K562 (cell line): ENCODE results near the gene SNX1. TPM values are rescaled to one million over a fixed set of nuclear protein-coding genes. Genes with fewer than 3 reads are reported as not detected.

Experiments
- ATAC-seq: fragments of 200-7000 bp; cut with Tn5 transposase; 3 replicates; pipeline ENCODE4 v1.9.1; 2020; ENCODE audit warnings: moderate library complexity
- BruUV-seq: library from RNA; stranded (reverse); fragments of 400-500 nt; replicated peaks from 2 replicates; lab custom pipeline; 2021; lab: Mats Ljungman, UMichigan
- CTCF ChIA-PET: fragments of 300-600 bp; formaldehyde crosslinking; extraction: SDS; loops from one replicate; lab custom pipeline; 2021; ENCODE audit warnings: low intra/inter-chr PET ratio; lab: Yijun Ruan, JAX
- POLR2A ChIA-PET: fragments of 300-600, 350-650 bp; sonication (Branson Sonifier 250); formaldehyde crosslinking; extraction: SDS; loops from one replicate; lab custom pipeline; 2021; ENCODE audit warnings: antibody characterized with exemption, inconsistent platforms; lab: Yijun Ruan, JAX
- DNase-seq, 4 experiments: peaks; one replicate each; pipeline versions ENCODE4 v3.0.0 to v3.0.0-alpha.2; 2011 to 2018; ENCODE audit warnings: low spot score in 3 of 4, mixed read lengths in 3 of 4; ENCODE audit errors: extremely low read depth in 1 of 4
- FAIRE-seq: peaks from 2 replicates; lab custom pipeline; 2011; peaks lifted over from hg19 to GRCh38; lab: Jason Lieb, UNC
- H2AFZ ChIP-seq: 2 replicates; pipeline ENCODE4 v1.6.0; 2011; ENCODE audit warnings: low read depth, low read length, control low read depth, inconsistent platforms
- H3K27ac ChIP-seq: fragments of 200-600 bp; 3 replicates; pipeline ENCODE4 v1.8.0; 2011; ENCODE audit warnings: low read depth, mild to moderate bottlenecking, control low read depth, inconsistent platforms, low read length, moderate library complexity, mixed read lengths; ENCODE audit errors: extremely low read depth
- H3K27me3 ChIP-seq, 2 experiments: fragments of 300-600 bp in 1 of 2; 2 replicates in 1 of 2; 3 replicates in 1 of 2; pipeline versions ENCODE4 v1.6.0 to v1.8.0; 2011; ENCODE audit warnings: inconsistent platforms in 2 of 2, low read length in 2 of 2, mild to moderate bottlenecking in 1 of 2, mixed read lengths in 1 of 2, moderate library complexity in 1 of 2; ENCODE audit not compliant: control insufficient read depth in 2 of 2, insufficient read depth in 2 of 2
- H3K36me3 ChIP-seq: fragments of 300-600 bp; 3 replicates; pipeline ENCODE4 v1.8.0; 2011; ENCODE audit warnings: mild to moderate bottlenecking, low read length, inconsistent platforms; ENCODE audit not compliant: control insufficient read depth, insufficient read depth
- H3K4me1 ChIP-seq, 2 experiments: fragments of 200-600 bp in 1 of 2; replicated peaks in 1 of 2; 2 replicates in 1 of 2; 3 replicates in 1 of 2; pipeline versions ENCODE4 v1.5.1 to v1.8.0; 2011; ENCODE audit warnings: inconsistent platforms in 2 of 2, low read length in 2 of 2, mild to moderate bottlenecking in 1 of 2, mixed read lengths in 1 of 2, moderate library complexity in 1 of 2; ENCODE audit not compliant: control insufficient read depth in 2 of 2, insufficient read depth in 2 of 2
- H3K4me2 ChIP-seq: 2 replicates; pipeline ENCODE4 v1.6.1; 2011; ENCODE audit warnings: low read length, control low read depth, inconsistent platforms, mixed read lengths; ENCODE audit not compliant: insufficient read depth
- H3K4me3 ChIP-seq: fragments of 200-600 bp; sonication (generic), shearing (Covaris generic); 2 replicates; pipeline ENCODE4 v1.5.1; 2016; ENCODE audit warnings: control low read depth, inconsistent platforms
- H3K79me2 ChIP-seq: fragments of 200-600 bp; 3 replicates; pipeline ENCODE4 v1.8.0; 2011; ENCODE audit warnings: low read length, inconsistent platforms; ENCODE audit not compliant: control insufficient read depth, insufficient read depth
- H3K9ac ChIP-seq, 2 experiments: 2 replicates each; pipeline versions ENCODE4 v1.6.0 to v1.6.1; 2011; ENCODE audit warnings: low read depth in 2 of 2, low read length in 2 of 2, control low read depth in 1 of 2, inconsistent platforms in 1 of 2, mild to moderate bottlenecking in 1 of 2, mixed read lengths in 1 of 2; ENCODE audit not compliant: insufficient read depth in 1 of 2
- H3K9me1 ChIP-seq: one replicate; pipeline ENCODE4 v1.6.0; 2011; ENCODE audit warnings: inconsistent platforms, mild to moderate bottlenecking, low read length, moderate library complexity; ENCODE audit not compliant: control insufficient read depth, insufficient read depth
- H3K9me3 ChIP-seq: replicated peaks from 2 replicates; pipeline ENCODE4 v1.5.1; 2011; ENCODE audit warnings: low read depth, low read length, inconsistent platforms; ENCODE audit not compliant: control insufficient read depth, insufficient read depth
- H4K20me1 ChIP-seq: replicated peaks from 2 replicates; pipeline ENCODE4 v1.6.1; 2011; ENCODE audit warnings: low read length, inconsistent platforms, mixed read lengths; ENCODE audit not compliant: control insufficient read depth, insufficient read depth
- FOXM1 ChIP-seq, 2 experiments: fragments of 450-650 bp in 1 of 2; sonication (generic) in 1 of 2; formaldehyde crosslinking in 1 of 2; IDR thresholded peaks; 2 replicates each; pipeline versions ENCODE4 v1.6.1 to v1.9.0; 2017 to 2022; ENCODE audit warnings: low read depth in 2 of 2, mild to moderate bottlenecking in 2 of 2, missing genetic modification reagents in 1 of 2, moderate library complexity in 1 of 2
- WGBS: fragments of 100-300 bp; shearing (Covaris generic); methylation state at CpG from one replicate; pipeline ENCODE4 v1.1.6; 2016; ENCODE audit warnings: low coverage, mixed read lengths; ENCODE audit not compliant: insufficient coverage; ENCODE audit errors: missing lambda C conversion rate; 5-methylcytosine and 5-hydroxymethylcytosine counted together
- in situ Hi-C: fragments of 300-500 bp; cut with MboI; formaldehyde crosslinking; loops from 4 replicates; pipeline ENCODE4 v1.15.0; 2018; ENCODE audit warnings: inconsistent platforms, mixed read lengths
- intact Hi-C: fragments of 100-400 bp; cut with micrococcal nuclease; formaldehyde crosslinking; loops from 2 replicates; pipeline ENCODE4 v1.14.2; 2022
- polyA plus RNA-seq, 8 experiments: library from polyadenylated mRNA; depleted of rRNA in 4 of 8; stranded (reverse) in 5 of 8; unstranded in 3 of 8; fragments of >200 nt; fragmentation: Nextera tagmentation in 2 of 8; fragmentation: Illumina TruSeq in 1 of 8; extraction: Ambion mirVana in 2 of 8; extraction: Trizol in 1 of 8; gene quantifications; 2 replicates each; pipeline versions ENCODE4 v1.2.1 to v1.2.3, GENCODE V29; 2011 to 2014; ENCODE audit warnings: inconsistent platforms in 1 of 8, missing spikeins in 1 of 8
- small RNA-seq: library from RNA; depleted of rRNA; stranded (forward); fragments of <200 nt; gene quantifications from one replicate; pipeline ENCODE3, GENCODE V24; 2014
- total RNA-seq, 7 experiments: library from RNA; depleted of rRNA in 6 of 7; stranded (reverse); fragments of >200 nt in 6 of 7; fragmentation: Illumina TruSeq in 2 of 7; extraction: Trizol in 2 of 7; gene quantifications; 2 replicates each; pipeline versions ENCODE4 v1.2.1 to v1.2.3, GENCODE V29; 2011 to 2021; ENCODE audit warnings: low replicate concordance in 1 of 7

Gene SNX1
- total and polyA plus RNA-seq, 9 of the 15 experiments (the other 6 are each of a cell fraction or from before 2014, with no cell fraction given) = 11.0 to 105 (median 59.9) TPM

DNA sequence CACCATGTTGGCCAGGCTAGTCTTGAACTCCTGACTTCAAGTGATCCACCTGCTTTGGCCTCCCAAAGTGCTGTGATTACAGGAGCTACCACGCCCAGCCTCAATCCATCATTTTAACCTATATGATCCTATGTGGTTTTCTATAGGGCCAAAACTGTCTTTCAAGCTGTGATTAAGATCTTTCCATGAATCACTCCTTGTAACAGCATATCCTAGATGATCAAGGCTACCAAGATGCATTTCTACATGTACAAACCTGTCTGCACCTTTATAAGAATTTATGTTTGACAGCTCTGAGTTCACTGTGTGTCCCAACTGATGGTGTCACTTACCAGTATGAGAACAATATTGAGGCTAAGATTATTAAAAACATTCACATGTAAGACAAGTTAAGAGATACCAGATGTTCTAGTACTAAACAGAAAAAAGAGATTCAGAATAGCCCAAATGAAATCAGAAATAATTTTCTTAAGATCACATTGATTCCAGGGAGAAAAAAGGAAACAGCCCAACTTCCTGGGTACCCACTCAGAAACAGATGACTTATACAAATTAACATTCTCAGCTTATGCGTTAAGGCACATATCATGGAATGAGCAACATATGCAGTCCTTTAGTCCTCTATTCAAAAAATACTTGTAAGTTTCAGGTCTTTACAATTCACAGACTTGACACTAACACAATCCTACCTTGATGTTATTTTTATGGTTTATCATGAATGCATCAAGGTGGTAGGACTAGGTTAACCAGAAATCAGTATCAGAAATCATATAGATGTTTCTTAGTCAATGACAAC lies 91.8 kb downstream of the SNX1 start:
- H3K9ac ChIP-seq = no peak overlapping the region
- H3K27me3 ChIP-seq = no peaks in the 10 kb centered on the region
- H3K36me3 ChIP-seq = peaks cover 14% of the 10 kb centered on the region; the same call in 2 of the 3 replicates
- peaks cover 0 to 4% of the 10 kb centered on the region in 2 experiments; a peak in 1 of 5 replicates for H3K4me1 ChIP-seq
- no peak overlapping the region for H3K4me2 ChIP-seq
- ATAC-seq (no peak), DNase-seq (no peak), FAIRE-seq (peak; percentile 54)
- no peaks in the 10 kb centered on the region for H3K9me3 ChIP-seq
- no TSS peak for BruUV-seq
- H3K4me3 ChIP-seq = no peak overlapping the region
- WGBS = 84% methylated on average over 2 of the region's 2 CpGs
- H2AFZ ChIP-seq = no peak overlapping the region
- in situ Hi-C loops (no loop called here), intact Hi-C loops (no loop called here)
- TF ChIP-seq FOXM1 (IDR thresholded peaks at IDR 0.05; ENCODE audit: low read depth) (no peak), FOXM1 (CRISPR knock-in tag; IDR thresholded peaks at IDR 0.05; ENCODE audit: low read depth) (no peak)
- CTCF ChIA-PET = no interaction called here
- no peaks in the 10 kb centered on the region for H4K20me1 ChIP-seq
- H3K79me2 ChIP-seq = no peaks in the 10 kb centered on the region
- no peak overlapping the region for H3K27ac ChIP-seq
- H3K9me1 ChIP-seq = no peaks in the 10 kb centered on the region
- POLR2A ChIA-PET = interaction anchor here (0.6 to 0.8 kb wide), 2 partner anchors 132 to 237 kb away, joined by 3 read pairs; no protein-coding TSS in a partner anchor

Small RNA genes lying within 50 kb of the gene (small RNA-seq; reads per million reads assigned to genes)
- not detected for gene RF00019

Other genes starting within 250 kb of the SNX1 start
- gene DAPK2, start 49.5 kb upstream of the SNX1 start, total RNA-seq (2014; rRNA removed) = 2.2 and 3.3 TPM in 2 replicates
- gene DAPK2, start 49.5 kb upstream of the SNX1 start, total RNA-seq (2014; rRNA removed; fragmentation: Illumina TruSeq; extraction: Trizol) = 1.6 and 1.7 TPM in 2 replicates
- 1.3 and 2.2 TPM in 2 replicates for gene DAPK2, start 49.5 kb upstream of the SNX1 start, total RNA-seq (2015; rRNA removed; fragmentation: Illumina TruSeq; extraction: Trizol)
- 3.3 and 3.9 TPM in 2 replicates for gene DAPK2, start 49.5 kb upstream of the SNX1 start, total RNA-seq (2021)
- gene DAPK2, start 49.5 kb upstream of the SNX1 start, polyA plus RNA-seq (2011; rRNA removed) = 2.9 and 5.2 TPM in 2 replicates
- gene DAPK2, start 49.5 kb upstream of the SNX1 start, polyA plus RNA-seq (2014; fragmentation: Illumina TruSeq; extraction: Trizol) = 1.4 and 1.9 TPM in 2 replicates
- under 1 TPM; 0.14 to 0.20 TPM for gene DAPK2, start 49.5 kb upstream of the SNX1 start, polyA plus RNA-seq (2014; fragmentation: Nextera tagmentation; extraction: Ambion mirVana)
- 3.5 and 3.6 TPM in 2 replicates for gene DAPK2, start 49.5 kb upstream of the SNX1 start, polyA plus RNA-seq (2014; rRNA removed)
- 275 and 313 TPM in 2 replicates for gene CIAO2A, start 2.1 kb upstream of the SNX1 start, total RNA-seq (2014; rRNA removed)
- gene CIAO2A, start 2.1 kb upstream of the SNX1 start, total RNA-seq (2014; rRNA removed; fragmentation: Illumina TruSeq; extraction: Trizol) = 251 and 275 TPM in 2 replicates
- 287 and 321 TPM in 2 replicates for gene CIAO2A, start 2.1 kb upstream of the SNX1 start, total RNA-seq (2015; rRNA removed; fragmentation: Illumina TruSeq; extraction: Trizol)
- 161 and 181 TPM in 2 replicates for gene CIAO2A, start 2.1 kb upstream of the SNX1 start, total RNA-seq (2021)
- gene CIAO2A, start 2.1 kb upstream of the SNX1 start, polyA plus RNA-seq (2011; rRNA removed) = 189 and 280 TPM in 2 replicates
- gene CIAO2A, start 2.1 kb upstream of the SNX1 start, polyA plus RNA-seq (2014; fragmentation: Illumina TruSeq; extraction: Trizol) = 223 and 243 TPM in 2 replicates
- gene CIAO2A, start 2.1 kb upstream of the SNX1 start, polyA plus RNA-seq (2014; fragmentation: Nextera tagmentation; extraction: Ambion mirVana) = 100 to 1,000 TPM; 354 to 408 TPM
- gene CIAO2A, start 2.1 kb upstream of the SNX1 start, polyA plus RNA-seq (2014; rRNA removed) = 381 and 429 TPM in 2 replicates
- 2.1 and 2.3 TPM in 2 replicates for gene SNX22, start 55.7 kb downstream of the SNX1 start, total RNA-seq (2014; rRNA removed)
- gene SNX22, start 55.7 kb downstream of the SNX1 start, total RNA-seq (2014; rRNA removed; fragmentation: Illumina TruSeq; extraction: Trizol) = 0.99 and 1.2 TPM in 2 replicates
- 1.1 and 1.2 TPM in 2 replicates for gene SNX22, start 55.7 kb downstream of the SNX1 start, total RNA-seq (2015; rRNA removed; fragmentation: Illumina TruSeq; extraction: Trizol)
- 1.8 and 3.0 TPM in 2 replicates for gene SNX22, start 55.7 kb downstream of the SNX1 start, total RNA-seq (2021)
- gene SNX22, start 55.7 kb downstream of the SNX1 start, polyA plus RNA-seq (2011; rRNA removed) = 0.89 and 0.91 TPM in 2 replicates
- gene SNX22, start 55.7 kb downstream of the SNX1 start, polyA plus RNA-seq (2014; fragmentation: Illumina TruSeq; extraction: Trizol) = 0.98 and 1.3 TPM in 2 replicates
- gene SNX22, start 55.7 kb downstream of the SNX1 start, polyA plus RNA-seq (2014; fragmentation: Nextera tagmentation; extraction: Ambion mirVana) = 1 to 10 TPM; 2.0 TPM
- gene SNX22, start 55.7 kb downstream of the SNX1 start, polyA plus RNA-seq (2014; rRNA removed) = 1.7 and 2.0 TPM in 2 replicates
- gene PPIB, start 67.0 kb downstream of the SNX1 start, total RNA-seq (2014; rRNA removed) = 381 and 402 TPM in 2 replicates
- gene PPIB, start 67.0 kb downstream of the SNX1 start, total RNA-seq (2014; rRNA removed; fragmentation: Illumina TruSeq; extraction: Trizol) = 258 and 306 TPM in 2 replicates
- gene PPIB, start 67.0 kb downstream of the SNX1 start, total RNA-seq (2015; rRNA removed; fragmentation: Illumina TruSeq; extraction: Trizol) = 403 and 418 TPM in 2 replicates
- 374 and 413 TPM in 2 replicates for gene PPIB, start 67.0 kb downstream of the SNX1 start, total RNA-seq (2021)
- 410 and 460 TPM in 2 replicates for gene PPIB, start 67.0 kb downstream of the SNX1 start, polyA plus RNA-seq (2011; rRNA removed)
- 535 and 580 TPM in 2 replicates for gene PPIB, start 67.0 kb downstream of the SNX1 start, polyA plus RNA-seq (2014; fragmentation: Illumina TruSeq; extraction: Trizol)
- 100 to 1,000 TPM; 652 to 746 TPM for gene PPIB, start 67.0 kb downstream of the SNX1 start, polyA plus RNA-seq (2014; fragmentation: Nextera tagmentation; extraction: Ambion mirVana)
- gene PPIB, start 67.0 kb downstream of the SNX1 start, polyA plus RNA-seq (2014; rRNA removed) = 419 and 439 TPM in 2 replicates